ENCODE data around the gene ALPL.

ALPL gene

GRCh38 chr1:21520899-21521716 is 11.9 kb downstream of the ALPL start:
- Histone ChIP-seq H3K9me3 (ENCODE audit: control insufficient read depth in 1 of 2, low read length in 2 of 2) (no peaks in the 10 kb centered on the region), H3K4me1 (ENCODE audit: control insufficient read depth in 1 of 2, insufficient read depth in 2 of 2, low read length in 2 of 2) (no peaks in the 10 kb centered on the region), H3K27ac (ENCODE audit: low read length) (no peak overlapping the region), H3K27me3 (ENCODE audit: low read depth, low read length) (no peaks in the 10 kb centered on the region), H3K4me3 (ENCODE audit: low read depth in 1 of 2, low read length in 2 of 2) (no peak overlapping the region), H3K36me3 (ENCODE audit: control insufficient read depth in 1 of 2, insufficient read depth in 2 of 2, low read length in 2 of 2) (no peaks in the 10 kb centered on the region)

- Histone ChIP-seq H3K9me3 (ENCODE audit: control insufficient read depth in 1 of 2, low read length in 2 of 2) (no peaks in the 10 kb centered on the region), H3K27ac (ENCODE audit: low read length) (no peak overlapping the region), H3K4me3 (ENCODE audit: low read depth in 1 of 2, low read length in 2 of 2) (no peak overlapping the region), H3K36me3 (ENCODE audit: control insufficient read depth in 1 of 2, insufficient read depth in 2 of 2, low read length in 2 of 2) (no peaks in the 10 kb centered on the region), H3K4me1 (ENCODE audit: control insufficient read depth in 1 of 2, insufficient read depth in 2 of 2, low read length in 2 of 2) (no peaks in the 10 kb centered on the region), H3K27me3 (ENCODE audit: low read depth, low read length) (no peaks in the 10 kb centered on the region)
Measured at GRCh38 chr1:21521717-21522060, 12.5 kb downstream of the ALPL start.

- Histone ChIP-seq H3K27ac (ENCODE audit: low read length) (no peak overlapping the region), H3K9me3 (ENCODE audit: control insufficient read depth in 1 of 2, low read length in 2 of 2) (no peaks in the 10 kb centered on the region), H3K4me3 (ENCODE audit: low read depth in 1 of 2, low read length in 2 of 2) (no peak overlapping the region), H3K27me3 (ENCODE audit: low read depth, low read length) (no peaks in the 10 kb centered on the region), H3K4me1 (ENCODE audit: control insufficient read depth in 1 of 2, insufficient read depth in 2 of 2, low read length in 2 of 2) (no peaks in the 10 kb centered on the region), H3K36me3 (ENCODE audit: control insufficient read depth in 1 of 2, insufficient read depth in 2 of 2, low read length in 2 of 2) (no peaks in the 10 kb centered on the region)
Measured at GRCh38 chr1:21522525-21523038, 13.4 kb downstream of the ALPL start.

GRCh38 chr1:21523297-21523813 is 14.1 kb downstream of the ALPL start:
- Histone ChIP-seq H3K27ac (ENCODE audit: low read length) (no peak overlapping the region), H3K36me3 (ENCODE audit: control insufficient read depth in 1 of 2, insufficient read depth in 2 of 2, low read length in 2 of 2) (no peaks in the 10 kb centered on the region), H3K4me3 (ENCODE audit: low read depth in 1 of 2, low read length in 2 of 2) (no peak overlapping the region), H3K9me3 (ENCODE audit: control insufficient read depth in 1 of 2, low read length in 2 of 2) (no peaks in the 10 kb centered on the region), H3K27me3 (ENCODE audit: low read depth, low read length) (no peaks in the 10 kb centered on the region), H3K4me1 (ENCODE audit: control insufficient read depth in 1 of 2, insufficient read depth in 2 of 2, low read length in 2 of 2) (no peaks in the 10 kb centered on the region)

- Histone ChIP-seq H3K4me3 (ENCODE audit: low read depth in 1 of 2, low read length in 2 of 2) (no peak overlapping the region), H3K27me3 (ENCODE audit: low read depth, low read length) (no peaks in the 10 kb centered on the region), H3K27ac (ENCODE audit: low read length) (no peak overlapping the region), H3K4me1 (ENCODE audit: control insufficient read depth in 1 of 2, insufficient read depth in 2 of 2, low read length in 2 of 2) (no peaks in the 10 kb centered on the region), H3K9me3 (ENCODE audit: control insufficient read depth in 1 of 2, low read length in 2 of 2) (no peaks in the 10 kb centered on the region), H3K36me3 (ENCODE audit: control insufficient read depth in 1 of 2, insufficient read depth in 2 of 2, low read length in 2 of 2) (no peaks in the 10 kb centered on the region)
Measured at GRCh38 chr1:21524220-21524619, 15.0 kb downstream of the ALPL start.

- Histone ChIP-seq H3K9me3 (ENCODE audit: control insufficient read depth in 1 of 2, low read length in 2 of 2) (no peaks in the 10 kb centered on the region), H3K4me3 (ENCODE audit: low read depth in 1 of 2, low read length in 2 of 2) (no peak overlapping the region), H3K36me3 (ENCODE audit: control insufficient read depth in 1 of 2, insufficient read depth in 2 of 2, low read length in 2 of 2) (no peaks in the 10 kb centered on the region), H3K27ac (ENCODE audit: low read length) (no peak overlapping the region), H3K27me3 (ENCODE audit: low read depth, low read length) (no peaks in the 10 kb centered on the region), H3K4me1 (ENCODE audit: control insufficient read depth in 1 of 2, insufficient read depth in 2 of 2, low read length in 2 of 2) (no peaks in the 10 kb centered on the region)
Measured at GRCh38 chr1:21524686-21525339, 15.6 kb downstream of the ALPL start.

GRCh38 chr1:21525340-21525717 is 16.1 kb downstream of the ALPL start:
- no peak overlapping the region for H3K27ac ChIP-seq (ENCODE audit: low read length)

GRCh38 chr1:21526441-21526840 is 17.2 kb downstream of the ALPL start:
- no peaks in the 10 kb centered on the region for H3K27me3 ChIP-seq (ENCODE audit: low read depth, low read length)
- H3K4me3 ChIP-seq (ENCODE audit: low read depth in 1 of 2, low read length in 2 of 2), result no peak overlapping the region
- no peak overlapping the region for H3K27ac ChIP-seq (ENCODE audit: low read length)
- H3K36me3 ChIP-seq (ENCODE audit: control insufficient read depth in 1 of 2, insufficient read depth in 2 of 2, low read length in 2 of 2), result no peaks in the 10 kb centered on the region
- H3K9me3 ChIP-seq (ENCODE audit: control insufficient read depth in 1 of 2, low read length in 2 of 2), result no peaks in the 10 kb centered on the region
- H3K4me1 ChIP-seq (ENCODE audit: control insufficient read depth in 1 of 2, insufficient read depth in 2 of 2, low read length in 2 of 2), result no peaks in the 10 kb centered on the region

More at GRCh38 chr1:21525340-21525717, 16.1 kb downstream of the ALPL start:
- H3K4me1 ChIP-seq (ENCODE audit: control insufficient read depth in 1 of 2, insufficient read depth in 2 of 2, low read length in 2 of 2), result no peaks in the 10 kb centered on the region
- no peaks in the 10 kb centered on the region for H3K36me3 ChIP-seq (ENCODE audit: control insufficient read depth in 1 of 2, insufficient read depth in 2 of 2, low read length in 2 of 2)
- H3K4me3 ChIP-seq (ENCODE audit: low read depth in 1 of 2, low read length in 2 of 2), result no peak overlapping the region
- no peaks in the 10 kb centered on the region for H3K27me3 ChIP-seq (ENCODE audit: low read depth, low read length)
- no peaks in the 10 kb centered on the region for H3K9me3 ChIP-seq (ENCODE audit: control insufficient read depth in 1 of 2, low read length in 2 of 2)

- Histone ChIP-seq H3K36me3 (ENCODE audit: control insufficient read depth in 1 of 2, insufficient read depth in 2 of 2, low read length in 2 of 2) (no peaks in the 10 kb centered on the region), H3K4me1 (ENCODE audit: control insufficient read depth in 1 of 2, insufficient read depth in 2 of 2, low read length in 2 of 2) (no peaks in the 10 kb centered on the region), H3K27me3 (ENCODE audit: low read depth, low read length) (no peaks in the 10 kb centered on the region), H3K27ac (ENCODE audit: low read length) (no peak overlapping the region), H3K9me3 (ENCODE audit: control insufficient read depth in 1 of 2, low read length in 2 of 2) (no peaks in the 10 kb centered on the region), H3K4me3 (ENCODE audit: low read depth in 1 of 2, low read length in 2 of 2) (no peak overlapping the region)
Measured at GRCh38 chr1:21530368-21531016, 21.3 kb downstream of the ALPL start.

- H3K4me1 ChIP-seq (ENCODE audit: control insufficient read depth in 1 of 2, insufficient read depth in 2 of 2, low read length in 2 of 2), result no peaks in the 10 kb centered on the region
- no peaks in the 10 kb centered on the region for H3K36me3 ChIP-seq (ENCODE audit: control insufficient read depth in 1 of 2, insufficient read depth in 2 of 2, low read length in 2 of 2)
- H3K9me3 ChIP-seq (ENCODE audit: control insufficient read depth in 1 of 2, low read length in 2 of 2), result no peaks in the 10 kb centered on the region
- no peak overlapping the region for H3K27ac ChIP-seq (ENCODE audit: low read length)
- no peaks in the 10 kb centered on the region for H3K27me3 ChIP-seq (ENCODE audit: low read depth, low read length)
- H3K4me3 ChIP-seq (ENCODE audit: low read depth in 1 of 2, low read length in 2 of 2), result no peak overlapping the region
Measured at GRCh38 chr1:21531241-21531640, 22.0 kb downstream of the ALPL start.

GRCh38 chr1:21532496-21532895 is 23.3 kb downstream of the ALPL start:
- peaks cover 0 to 3% of the 10 kb centered on the region in 2 donors for H3K4me1 ChIP-seq (ENCODE audit: control insufficient read depth in 1 of 2, insufficient read depth in 2 of 2, low read length in 2 of 2)
- H3K9me3 ChIP-seq (ENCODE audit: control insufficient read depth in 1 of 2, low read length in 2 of 2), result no peaks in the 10 kb centered on the region
- no peak overlapping the region for H3K4me3 ChIP-seq (ENCODE audit: low read depth in 1 of 2, low read length in 2 of 2)
- H3K27me3 ChIP-seq (ENCODE audit: low read depth, low read length), result no peaks in the 10 kb centered on the region
- H3K27ac ChIP-seq (ENCODE audit: low read length), result no peak overlapping the region
- no peaks in the 10 kb centered on the region for H3K36me3 ChIP-seq (ENCODE audit: control insufficient read depth in 1 of 2, insufficient read depth in 2 of 2, low read length in 2 of 2)

Data from muscle layer of duodenum (tissue), 2 donors.